ENCODE results near the gene UCHL3. TPM values are rescaled to one million over a fixed set of nuclear protein-coding genes. Genes with fewer than 3 reads are reported as not detected.
"Not testable (repeated sequence)": the region's sequence is repeated elsewhere in the genome, so short reads cannot be mapped to it uniquely, and the experiment has no call there.

The UCHL3 gene
- total RNA-seq, 1 donor from 2014 or later = 44.6 TPM

GRCh38 chr13:75541961-75542360, 7.6 kb upstream of the UCHL3 start:
- Histone ChIP-seq H3K27me3 (no peaks in the 10 kb centered on the region), H3K4me2 (no peak overlapping the region), H3K9me3 (ENCODE audit: low read depth) (no peaks in the 10 kb centered on the region), H3K4me3 (no peak overlapping the region), H3K79me2 (ENCODE audit: low read depth) (peaks cover 7% of the 10 kb centered on the region), H4K20me1 (ENCODE audit: low read depth) (peaks cover under 1% of the 10 kb centered on the region), H3F3A (ENCODE audit: low read depth) (peaks cover 6% of the 10 kb centered on the region), H3K4me1 (peaks cover 1% of the 10 kb centered on the region), H3K9ac (no peak overlapping the region), H3K27ac (no peak overlapping the region), H2AFZ (replicated peaks) (no peak overlapping the region), H3K36me3 (no peaks in the 10 kb centered on the region)
- Mint-ChIP-seq H3K27ac (no peak overlapping the region), H3K4me3 (no peak overlapping the region), H3K27me3 (ENCODE audit: insufficient read depth, low read depth) (peaks cover 3% of the 10 kb centered on the region), H3K4me1 (peaks cover 3% of the 10 kb centered on the region), H3K36me3 (no peaks in the 10 kb centered on the region), H3K9me3 (peaks cover 2% of the 10 kb centered on the region)
- no peak for DNase-seq (ENCODE audit: low spot score)
- TF ChIP-seq EZH2phosphoT487 (IDR thresholded peaks at IDR 0.05) = no peak
- TF ChIP-seq EZH2 (IDR thresholded peaks at IDR 0.05) = no peak
- TF ChIP-seq, protein P1, sequence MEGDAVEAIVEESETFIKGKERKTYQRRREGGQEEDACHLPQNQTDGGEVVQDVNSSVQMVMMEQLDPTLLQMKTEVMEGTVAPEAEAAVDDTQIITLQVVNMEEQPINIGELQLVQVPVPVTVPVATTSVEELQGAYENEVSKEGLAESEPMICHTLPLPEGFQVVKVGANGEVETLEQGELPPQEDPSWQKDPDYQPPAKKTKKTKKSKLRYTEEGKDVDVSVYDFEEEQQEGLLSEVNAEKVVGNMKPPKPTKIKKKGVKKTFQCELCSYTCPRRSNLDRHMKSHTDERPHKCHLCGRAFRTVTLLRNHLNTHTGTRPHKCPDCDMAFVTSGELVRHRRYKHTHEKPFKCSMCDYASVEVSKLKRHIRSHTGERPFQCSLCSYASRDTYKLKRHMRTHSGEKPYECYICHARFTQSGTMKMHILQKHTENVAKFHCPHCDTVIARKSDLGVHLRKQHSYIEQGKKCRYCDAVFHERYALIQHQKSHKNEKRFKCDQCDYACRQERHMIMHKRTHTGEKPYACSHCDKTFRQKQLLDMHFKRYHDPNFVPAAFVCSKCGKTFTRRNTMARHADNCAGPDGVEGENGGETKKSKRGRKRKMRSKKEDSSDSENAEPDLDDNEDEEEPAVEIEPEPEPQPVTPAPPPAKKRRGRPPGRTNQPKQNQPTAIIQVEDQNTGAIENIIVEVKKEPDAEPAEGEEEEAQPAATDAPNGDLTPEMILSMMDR (IDR thresholded peaks at IDR 0.05) = no peak

- no peak overlapping the region for H2AFZ ChIP-seq (replicated peaks)
- TF ChIP-seq EZH2phosphoT487 (IDR thresholded peaks at IDR 0.05) (no peak), EZH2 (IDR thresholded peaks at IDR 0.05) (no peak)
- TF ChIP-seq, protein P1 (IDR thresholded peaks at IDR 0.05) = no peak
- no peak overlapping the region for H3K4me3 ChIP-seq
- H3K9me3 ChIP-seq (ENCODE audit: low read depth) = no peaks in the 10 kb centered on the region
- no peaks in the 10 kb centered on the region for H3K36me3 ChIP-seq
- Mint-ChIP-seq H3K27me3 (ENCODE audit: insufficient read depth, low read depth) (peaks cover 3% of the 10 kb centered on the region), H3K4me3 (no peak overlapping the region), H3K4me1 (peaks cover 6% of the 10 kb centered on the region), H3K27ac (no peak overlapping the region), H3K9me3 (no peaks in the 10 kb centered on the region), H3K36me3 (no peaks in the 10 kb centered on the region)
- H3K4me1 ChIP-seq = peaks cover 4% of the 10 kb centered on the region
- peaks cover 2% of the 10 kb centered on the region for H3F3A ChIP-seq (ENCODE audit: low read depth)
- H3K9ac ChIP-seq = no peak overlapping the region
- no peak for DNase-seq (ENCODE audit: low spot score)
- no peaks in the 10 kb centered on the region for H4K20me1 ChIP-seq (ENCODE audit: low read depth)
- no peak overlapping the region for H3K4me2 ChIP-seq
- no peaks in the 10 kb centered on the region for H3K79me2 ChIP-seq (ENCODE audit: low read depth)
- no peaks in the 10 kb centered on the region for H3K27me3 ChIP-seq
- no peak overlapping the region for H3K27ac ChIP-seq
Measured at GRCh38 chr13:75544681-75545330, 4.8 kb upstream of the UCHL3 start.

GRCh38 chr13:75545386-75545785, 4.2 kb upstream of the UCHL3 start:
- H3K9ac ChIP-seq; H3K4me1 ChIP-seq; H3K27me3 Mint-ChIP-seq (ENCODE audit: insufficient read depth, low read depth); H3K9me3 ChIP-seq (ENCODE audit: low read depth); H3K79me2 ChIP-seq (ENCODE audit: low read depth); H3K36me3 Mint-ChIP-seq; H2AFZ ChIP-seq (replicated peaks); H3K36me3 ChIP-seq; H3K4me3 ChIP-seq; H3K4me1 Mint-ChIP-seq; H3K4me3 Mint-ChIP-seq; DNase-seq (ENCODE audit: low spot score); H3K9me3 Mint-ChIP-seq; H3K27ac Mint-ChIP-seq; H3K4me2 ChIP-seq; H4K20me1 ChIP-seq (ENCODE audit: low read depth); H3K27me3 ChIP-seq; H3F3A ChIP-seq (ENCODE audit: low read depth); H3K27ac ChIP-seq: not testable (repeated sequence)

DNA sequence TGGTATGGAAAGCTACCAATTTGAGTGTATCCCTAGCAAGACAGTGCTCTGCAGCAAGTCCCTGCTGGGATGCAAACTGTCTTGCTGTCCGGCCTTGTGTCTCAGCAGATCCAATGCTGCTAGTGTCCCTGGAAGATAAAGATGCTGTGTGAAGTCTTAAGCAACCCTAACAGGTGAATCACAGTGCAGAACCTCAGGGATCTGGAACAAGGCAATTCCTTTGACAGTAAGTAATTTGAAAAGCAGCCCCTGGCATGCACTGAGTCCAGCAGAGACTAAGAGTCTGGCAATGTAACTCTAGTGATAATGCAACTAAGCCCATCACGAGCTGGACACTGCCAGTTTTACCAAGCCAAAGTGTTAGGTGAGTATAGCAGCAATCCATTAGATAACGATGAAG, 1.7 kb upstream of the UCHL3 start:
- Histone ChIP-seq H3K4me3 (no peak overlapping the region), H4K20me1 (ENCODE audit: low read depth) (no peaks in the 10 kb centered on the region), H3K79me2 (ENCODE audit: low read depth) (peaks cover 29% of the 10 kb centered on the region), H3K4me2 (no peak overlapping the region), H3K9ac (no peak overlapping the region), H2AFZ (replicated peaks) (no peak overlapping the region), H3F3A (ENCODE audit: low read depth) (peaks cover 3% of the 10 kb centered on the region), H3K4me1 (peaks cover 11% of the 10 kb centered on the region), H3K27me3 (no peaks in the 10 kb centered on the region), H3K9me3 (ENCODE audit: low read depth) (no peaks in the 10 kb centered on the region), H3K27ac (no peak overlapping the region), H3K36me3 (no peaks in the 10 kb centered on the region)
- Mint-ChIP-seq H3K27me3 (ENCODE audit: insufficient read depth, low read depth) (no peaks in the 10 kb centered on the region), H3K27ac (no peak overlapping the region), H3K36me3 (no peaks in the 10 kb centered on the region), H3K4me3 (no peak overlapping the region), H3K9me3 (no peaks in the 10 kb centered on the region), H3K4me1 (peaks cover 15% of the 10 kb centered on the region)
- DNase-seq (ENCODE audit: low spot score) = no peak
- no peak for TF ChIP-seq EZH2phosphoT487 (IDR thresholded peaks at IDR 0.05)
- TF ChIP-seq EZH2 (IDR thresholded peaks at IDR 0.05) = no peak
- TF ChIP-seq, protein P1 (IDR thresholded peaks at IDR 0.05) = no peak

Measured in neural progenitor cell (in vitro differentiated cells).